DOHH2 (cell line): ENCODE data around the gene MOV10L1.

Experiments used
- EZH2phosphoT487 ChIP-seq: fragments of 200-600 bp; sonication (generic); IDR thresholded peaks from 2 replicates; pipeline ENCODE4 v1.6.1; 2017; ENCODE audit warnings: borderline replicate concordance, mild to moderate bottlenecking, antibody characterized with exemption, low read length, moderate library complexity, mixed read lengths
- TF ChIP-seq, protein P1 (sequence below): fragments of 200-600 bp; sonication (generic); IDR thresholded peaks from one replicate; pipeline ENCODE4 v1.5.1; 2014; ENCODE audit warnings: antibody characterized with exemption, mild to moderate bottlenecking, low read depth, low read length; ENCODE audit not compliant: poor library complexity, severe bottlenecking

DNA sequence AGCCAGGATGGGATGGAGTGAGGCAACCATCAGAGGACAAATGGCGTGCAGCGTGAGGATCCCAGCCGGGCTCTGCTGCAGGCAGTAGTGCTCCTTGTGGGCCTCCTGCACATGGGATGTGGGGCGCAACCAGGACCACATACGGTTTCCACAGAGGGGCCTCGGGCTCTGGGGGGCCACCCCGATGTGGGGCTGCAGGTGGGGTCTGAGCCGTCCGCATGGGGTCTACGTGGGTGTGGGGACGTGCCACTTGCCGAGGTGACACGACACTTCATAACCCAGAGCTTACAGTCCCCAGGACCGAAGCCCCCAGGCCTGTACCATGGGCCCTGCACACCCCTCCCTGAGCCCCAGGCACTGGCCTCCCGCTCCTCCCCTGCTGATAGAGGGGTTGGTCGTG is 42.5 kb upstream of the MOV10L1 start:
- TF ChIP-seq, protein P1, sequence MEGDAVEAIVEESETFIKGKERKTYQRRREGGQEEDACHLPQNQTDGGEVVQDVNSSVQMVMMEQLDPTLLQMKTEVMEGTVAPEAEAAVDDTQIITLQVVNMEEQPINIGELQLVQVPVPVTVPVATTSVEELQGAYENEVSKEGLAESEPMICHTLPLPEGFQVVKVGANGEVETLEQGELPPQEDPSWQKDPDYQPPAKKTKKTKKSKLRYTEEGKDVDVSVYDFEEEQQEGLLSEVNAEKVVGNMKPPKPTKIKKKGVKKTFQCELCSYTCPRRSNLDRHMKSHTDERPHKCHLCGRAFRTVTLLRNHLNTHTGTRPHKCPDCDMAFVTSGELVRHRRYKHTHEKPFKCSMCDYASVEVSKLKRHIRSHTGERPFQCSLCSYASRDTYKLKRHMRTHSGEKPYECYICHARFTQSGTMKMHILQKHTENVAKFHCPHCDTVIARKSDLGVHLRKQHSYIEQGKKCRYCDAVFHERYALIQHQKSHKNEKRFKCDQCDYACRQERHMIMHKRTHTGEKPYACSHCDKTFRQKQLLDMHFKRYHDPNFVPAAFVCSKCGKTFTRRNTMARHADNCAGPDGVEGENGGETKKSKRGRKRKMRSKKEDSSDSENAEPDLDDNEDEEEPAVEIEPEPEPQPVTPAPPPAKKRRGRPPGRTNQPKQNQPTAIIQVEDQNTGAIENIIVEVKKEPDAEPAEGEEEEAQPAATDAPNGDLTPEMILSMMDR, result no peak
- no peak for TF ChIP-seq EZH2phosphoT487
